Measurements from ENCODE around the gene CRYBB3.
"Not testable (repeated sequence)": the region's sequence is repeated elsewhere in the genome, so short reads cannot be mapped to it uniquely, and the experiment has no call there.

Gene CRYBB3

GRCh38 chr22:25255169-25255568, 55.5 kb downstream of the CRYBB3 start:
- H3K27ac ChIP-seq (ENCODE audit: insufficient read depth in 1 of 2, low read depth in 1 of 2, low read length in 2 of 2, poor library complexity in 1 of 2, severe bottlenecking in 2 of 2); H3K27me3 ChIP-seq (replicated peaks in 2 of 5; ENCODE audit: control insufficient read depth in 4 of 5, insufficient read depth in 5 of 5, low read length in 4 of 5); CTCF ChIA-PET; H3K4me3 ChIP-seq (ENCODE audit: control insufficient read depth in 1 of 7, extremely low read depth in 1 of 7, insufficient read depth in 4 of 7, low read depth in 2 of 7, low read length in 6 of 7); H3K9me3 ChIP-seq (ENCODE audit: control extremely low read depth in 1 of 5, control insufficient read depth in 4 of 5, insufficient read depth in 2 of 5, low read depth in 1 of 5, low read length in 4 of 5); H3K4me1 ChIP-seq (ENCODE audit: control extremely low read depth in 1 of 4, control insufficient read depth in 4 of 4, insufficient read depth in 4 of 4, low read length in 3 of 4); H3K36me3 ChIP-seq (ENCODE audit: control insufficient read depth in 4 of 4, insufficient read depth in 4 of 4, low read length in 3 of 4); POLR2A ChIA-PET; DNase-seq: not testable (repeated sequence)
- WGBS (ENCODE audit: insufficient coverage) = 83% methylated on average over 1 of the region's 1 CpG
